ACHN (cell line): ENCODE results near the gene NOS2.

Source experiments
- DNase-seq: peaks from one replicate; pipeline ENCODE4 v3.0.0-alpha.2; 2015
- in situ Hi-C: cut with HindIII; loops from 2 replicates; pipeline ENCODE4 v1.10.0; 2017; ENCODE audit warnings: low sequenced_read_pairs, low pct_ligation_motif_present, low pct_unique_long_range_greater_than_20kb

NOS2 gene

GRCh38 chr17:27797390-27798091, 2.8 kb downstream of the NOS2 start:
- DNase-seq, result no peak

GRCh38 chr17:27793906-27794569, 6.3 kb downstream of the NOS2 start:
- no peak for DNase-seq
- in situ Hi-C loops, result no loop called here

More at GRCh38 chr17:27797390-27798091, 2.8 kb downstream of the NOS2 start:
- in situ Hi-C loops, result no loop called here

- in situ Hi-C loops, result no loop called here
- DNase-seq, result no peak
These were observed 7.0 kb downstream of the NOS2 start for GRCh38 chr17:27793168-27793905.

DNA sequence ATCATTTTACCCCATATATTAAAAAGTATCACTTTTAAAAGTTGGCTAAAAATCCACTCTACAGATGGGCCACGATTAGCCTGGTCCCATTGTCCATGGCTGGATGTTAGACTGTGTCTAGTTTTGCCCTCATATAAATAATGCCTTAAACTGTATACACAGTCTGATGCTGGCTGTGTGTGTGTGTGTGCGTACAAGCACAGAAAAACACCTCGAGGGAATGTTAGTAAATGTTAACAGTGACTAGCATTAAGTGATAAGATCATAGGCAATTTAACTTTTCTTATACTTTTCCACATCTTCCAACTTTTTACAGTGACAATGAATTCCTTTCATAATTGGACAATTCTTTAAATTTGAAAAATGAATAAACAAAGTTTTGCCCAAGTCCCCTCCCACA, 8.2 kb downstream of the NOS2 start:
- in situ Hi-C loops, result no loop called here
- no peak for DNase-seq

DNA sequence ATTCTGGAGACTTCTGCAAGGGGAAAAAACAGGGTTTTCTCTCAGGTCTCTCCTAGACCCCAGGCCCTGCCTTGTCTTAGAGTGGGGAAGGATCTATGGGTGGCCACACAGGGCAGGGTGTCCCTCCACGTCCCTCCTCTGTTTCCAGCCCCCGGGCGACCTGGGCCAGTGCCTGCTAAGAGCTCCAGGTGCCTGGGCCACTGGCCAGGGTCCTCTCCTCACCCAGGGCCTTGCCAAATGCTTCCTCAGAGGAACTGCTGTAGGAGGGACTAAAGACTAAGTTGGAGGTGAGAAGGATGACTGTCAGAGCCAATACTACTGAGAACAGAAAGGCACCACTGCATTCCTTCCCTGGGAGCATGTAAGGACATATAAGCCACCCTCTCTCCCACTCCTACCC, 11.4 kb downstream of the NOS2 start:
- DNase-seq, result no peak
- in situ Hi-C loops, result no loop called here

GRCh38 chr17:27783440-27784350, 16.6 kb downstream of the NOS2 start:
- in situ Hi-C loops, result no loop called here
- no peak for DNase-seq

DNA sequence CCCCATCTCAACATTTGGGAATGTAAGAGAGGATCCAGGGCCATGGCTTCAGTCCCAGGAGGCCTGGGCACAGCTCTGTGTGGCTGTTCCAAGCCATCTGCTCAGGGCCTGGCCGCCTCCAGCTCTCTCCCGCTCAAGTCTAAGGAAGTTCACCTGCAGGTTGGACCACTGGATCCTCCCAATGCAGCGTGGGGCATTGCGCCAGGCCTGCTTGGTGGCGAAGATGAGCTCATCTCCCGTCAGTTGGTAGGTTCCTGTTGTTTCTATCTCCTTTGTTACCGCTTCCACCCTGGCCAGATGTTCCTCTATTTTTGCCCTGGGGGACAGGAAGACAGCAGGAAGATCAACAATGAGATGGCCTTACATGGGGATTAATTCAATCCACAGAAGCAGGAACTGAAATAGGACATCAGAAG, 17.5 kb downstream of the NOS2 start:
- in situ Hi-C loops, result no loop called here
- no peak for DNase-seq

DNA sequence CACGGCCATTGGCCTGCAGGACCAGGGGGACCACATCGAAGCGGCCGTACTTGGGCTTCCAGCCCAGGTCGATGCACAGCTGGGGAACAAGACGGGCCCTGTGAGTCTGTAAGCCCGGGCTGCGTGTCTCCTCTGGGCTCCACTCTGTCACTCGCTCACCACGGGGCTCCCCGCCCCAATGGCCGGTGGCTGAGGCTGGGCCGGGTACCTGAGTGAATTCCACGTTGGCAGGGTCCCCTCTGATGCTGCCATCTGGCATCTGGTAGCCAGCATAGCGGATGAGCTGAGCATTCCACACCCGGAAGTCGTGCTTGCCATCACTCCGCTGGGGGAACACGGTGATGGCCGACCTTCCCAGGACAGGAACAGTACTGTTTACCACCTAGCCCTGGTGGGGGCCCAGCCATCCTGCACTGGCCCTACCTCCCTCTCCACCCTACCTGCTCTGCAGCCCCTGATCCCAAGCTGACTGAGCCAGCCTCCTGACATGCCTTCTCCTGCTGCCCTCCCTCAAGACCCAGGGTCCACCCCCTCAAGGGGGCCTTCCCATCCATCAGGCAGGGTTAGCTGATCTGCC, 19.4 kb downstream of the NOS2 start:
- in situ Hi-C loops, result no loop called here
- no peak for DNase-seq

DNA sequence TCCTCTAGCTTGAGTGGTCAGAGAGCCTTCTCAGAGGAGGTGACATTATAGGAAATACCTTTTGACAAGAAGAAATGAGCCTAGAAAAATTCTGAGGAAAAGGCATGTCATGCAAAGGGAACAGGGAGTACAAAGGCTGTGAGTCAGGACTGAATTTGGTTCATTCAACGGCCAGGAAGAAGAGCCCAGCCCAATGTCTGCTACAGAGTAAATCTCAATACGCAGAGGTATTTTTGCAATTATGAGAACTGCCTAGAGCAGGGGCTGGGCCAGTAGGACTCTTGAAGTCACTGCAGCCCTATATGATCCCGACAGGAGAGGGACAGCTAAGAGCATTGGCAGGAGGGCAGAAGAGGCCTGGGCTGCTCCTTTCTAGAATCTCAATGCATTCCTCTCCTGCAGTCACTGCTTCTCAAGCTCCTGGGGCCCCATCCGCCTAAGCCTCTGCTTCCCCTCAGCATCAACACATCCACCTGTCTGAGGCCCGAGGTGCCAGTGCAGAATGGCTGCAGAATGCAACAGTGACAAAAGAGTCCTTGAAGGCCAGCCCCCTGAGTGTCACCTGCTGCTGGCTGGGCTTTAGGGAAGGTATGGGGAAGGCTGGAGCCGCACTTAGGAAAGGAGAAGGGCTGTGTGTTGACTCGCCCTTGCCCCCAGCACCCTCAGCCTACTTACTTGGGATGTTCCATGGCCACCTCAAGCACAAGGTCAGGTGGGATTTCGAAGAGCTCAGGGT, 20.1 kb downstream of the NOS2 start:
- DNase-seq, result no peak
- in situ Hi-C loops, result no loop called here

DNA sequence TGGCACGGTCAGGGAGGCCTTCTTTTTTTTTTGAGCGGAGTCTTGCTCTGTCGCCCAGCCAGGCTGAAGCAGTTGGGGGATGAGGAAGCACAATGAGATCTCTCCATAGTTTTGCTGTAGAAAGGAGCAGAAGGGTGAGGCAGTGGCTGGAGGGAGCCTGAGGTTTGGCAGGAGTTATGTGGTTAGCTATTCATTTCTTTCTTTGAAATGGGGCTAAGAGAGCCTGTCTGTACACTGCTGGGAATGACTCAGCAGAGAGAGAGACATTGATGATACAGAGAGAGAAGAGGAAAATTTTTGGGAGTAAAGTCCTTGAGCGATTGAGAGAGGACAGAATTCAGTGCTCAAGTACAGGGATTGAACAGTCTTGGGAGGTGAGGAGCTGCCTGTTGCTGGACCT, 22.1 kb downstream of the NOS2 start:
- peak; percentile 41 for DNase-seq
- in situ Hi-C loops, result no loop called here

GRCh38 chr17:27776882-27777624, 23.3 kb downstream of the NOS2 start:
- in situ Hi-C loops, result no loop called here
- DNase-seq, result no peak

DNA sequence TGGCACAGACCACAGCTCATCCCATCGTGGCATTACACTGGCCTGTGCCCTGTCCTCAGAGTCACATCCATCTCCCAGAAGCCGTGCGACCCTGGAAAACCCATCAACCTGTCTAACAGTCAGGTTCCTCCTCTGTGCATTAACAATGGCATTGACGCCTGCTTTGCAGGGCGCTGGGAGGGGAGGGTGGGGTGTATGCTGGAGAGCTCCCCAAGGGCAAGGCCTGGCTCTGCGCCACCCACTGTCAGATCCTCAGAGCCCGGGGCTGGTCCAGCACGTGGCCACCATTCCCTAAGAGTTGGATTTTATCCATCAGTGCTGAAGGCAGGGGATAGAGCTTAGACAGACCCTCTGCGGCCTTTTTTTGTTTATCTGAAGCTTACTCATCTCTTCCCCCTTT, 28.7 kb downstream of the NOS2 start:
- in situ Hi-C loops, result no loop called here
- no peak for DNase-seq

- in situ Hi-C loops, result no loop called here
- no peak for DNase-seq
These were observed 29.5 kb downstream of the NOS2 start for GRCh38 chr17:27770877-27771276.

GRCh38 chr17:27768858-27769410, 31.4 kb downstream of the NOS2 start:
- no peak for DNase-seq
- in situ Hi-C loops, result no loop called here

- in situ Hi-C loops, result no loop called here
- no peak for DNase-seq
These were observed 33.9 kb downstream of the NOS2 start for GRCh38 chr17:27766438-27766837.

GRCh38 chr17:27765353-27765752, 35.0 kb downstream of the NOS2 start:
- DNase-seq, result no peak
- in situ Hi-C loops, result no loop called here

- DNase-seq, result no peak
- in situ Hi-C loops, result no loop called here
These were observed 35.7 kb downstream of the NOS2 start for GRCh38 chr17:27764589-27764988.
